PFSK-1 (cell line): Measurements from ENCODE around the gene RBMS3.

Source experiments
- FOXP2 ChIP-seq: optimal IDR thresholded peaks from 2 replicates; pipeline ENCODE3; 2011; ENCODE audit warnings: borderline replicate concordance, control low read depth, inconsistent platforms; ENCODE audit not compliant: insufficient read depth; ENCODE audit errors: extremely low read length, extremely low read depth
- POLR2AphosphoS5 ChIP-seq: IDR thresholded peaks from 2 replicates; pipeline ENCODE4 v1.6.1; 2012; ENCODE audit warnings: low read depth, mild to moderate bottlenecking, control low read depth, low read length, moderate library complexity
- REST ChIP-seq, 2 experiments: IDR thresholded peaks; 2 replicates each; pipeline versions ENCODE4 v1.6.1 to v1.8.0; 2011 to 2012; ENCODE audit warnings: low read depth in 2 of 2, low read length in 2 of 2, control low read depth in 1 of 2, inconsistent platforms in 1 of 2, mild to moderate bottlenecking in 1 of 2, moderate library complexity in 1 of 2; ENCODE audit not compliant: insufficient read depth in 1 of 2
- SIN3A ChIP-seq: IDR thresholded peaks from 2 replicates; pipeline ENCODE4 v1.6.1; 2012; ENCODE audit warnings: mild to moderate bottlenecking, low read length, moderate library complexity, borderline replicate concordance; ENCODE audit not compliant: insufficient read depth
- TAF1 ChIP-seq: IDR thresholded peaks from 2 replicates; pipeline ENCODE4 v1.6.1; 2012; ENCODE audit warnings: low read length, control low read depth, borderline replicate concordance; ENCODE audit not compliant: insufficient read depth

The RBMS3 gene

GRCh38 chr3:29612536-29612935 lies 331.7 kb downstream of the RBMS3 start:
- TF ChIP-seq TAF1 (no peak), FOXP2 (no peak), POLR2AphosphoS5 (no peak), SIN3A (no peak), REST (IDR thresholded peaks at IDR 0.05; ENCODE audit: insufficient read depth in 1 of 2, low read depth in 2 of 2, low read length in 2 of 2) (no peak)

GRCh38 chr3:29614954-29615353 lies 334.1 kb downstream of the RBMS3 start:
- TF ChIP-seq REST (IDR thresholded peaks at IDR 0.05; ENCODE audit: insufficient read depth in 1 of 2, low read depth in 2 of 2, low read length in 2 of 2), result no peak
- TF ChIP-seq POLR2AphosphoS5, result no peak
- no peak for TF ChIP-seq TAF1
- TF ChIP-seq SIN3A, result no peak
- no peak for TF ChIP-seq FOXP2

- TF ChIP-seq SIN3A, result no peak
These were observed 337.8 kb downstream of the RBMS3 start for GRCh38 chr3:29618395-29619282.

GRCh38 chr3:29619676-29620075 lies 338.8 kb downstream of the RBMS3 start:
- TF ChIP-seq REST (IDR thresholded peaks at IDR 0.05; ENCODE audit: insufficient read depth in 1 of 2, low read depth in 2 of 2, low read length in 2 of 2) (no peak), FOXP2 (no peak), SIN3A (no peak), TAF1 (no peak)

GRCh38 chr3:29627136-29628117 lies 346.6 kb downstream of the RBMS3 start:
- TF ChIP-seq REST (IDR thresholded peaks at IDR 0.05; ENCODE audit: insufficient read depth in 1 of 2, low read depth in 2 of 2, low read length in 2 of 2) (no peak), TAF1 (no peak), SIN3A (no peak), POLR2AphosphoS5 (no peak), FOXP2 (no peak)
